Ovary (tissue), 9 donors: Measurements from ENCODE around the gene BHLHA15. TPM values are rescaled to one million over a fixed set of nuclear protein-coding genes. Genes with fewer than 3 reads are reported as not detected.

ENCODE experiments used
- DNase-seq, 5 donors: peaks; one replicate each; pipeline ENCODE4 v3.0.0-alpha.2; 2019 to 2020
- H3K27ac ChIP-seq, 2 donors: fragments of 200-600 bp; one replicate each; pipeline versions ENCODE4 v1.5.1 to v1.8.0; 2019 to 2022
- H3K27me3 ChIP-seq: fragments of 200-600 bp; one replicate; pipeline ENCODE4 v1.8.0; 2022
- H3K36me3 ChIP-seq: fragments of 200-600 bp; sonication (generic); one replicate; pipeline ENCODE4 v1.5.1; 2019
- H3K4me1 ChIP-seq: one replicate; pipeline ENCODE4 v1.8.1; 2013; ENCODE audit warnings: mild to moderate bottlenecking, moderate library complexity; ENCODE audit not compliant: insufficient read depth
- H3K4me3 ChIP-seq: fragments of 200-600 bp; sonication (generic); one replicate; pipeline ENCODE4 v1.5.1; 2017
- H3K9me3 ChIP-seq, 2 donors: fragments of 200-600 bp in 1 of 2; sonication (generic) in 1 of 2; one replicate each; pipeline versions ENCODE4 v1.5.1 to v1.8.1; 2013 to 2019; ENCODE audit warnings: mild to moderate bottlenecking in 1 of 2, moderate library complexity in 1 of 2
- EP300 ChIP-seq: sonication (generic); formaldehyde crosslinking; IDR thresholded peaks from one replicate; pipeline ENCODE4 v1.6.1; 2017; ENCODE audit warnings: antibody characterized with exemption
- POLR2A ChIP-seq: fragments of 450-650 bp; IDR thresholded peaks from one replicate; pipeline ENCODE4 v1.6.1; 2017; ENCODE audit warnings: antibody characterized with exemption, mild to moderate bottlenecking, moderate library complexity
- WGBS, 3 donors: extraction: QIAGEN DNeasy Blood & Tissue Kit in 1 of 3; methylation state at CpG; one replicate each; pipeline versions ENCODE4 v1.1.5 to v1.1.7; 2013 to 2017; 5-methylcytosine and 5-hydroxymethylcytosine counted together
- intact Hi-C, 4 donors: fragments of 100-400 bp; cut with DNase I; formaldehyde crosslinking; loops; one replicate each; pipeline versions ENCODE4 v1.11.0 to v1.15.1; 2022 to 2023
- polyA plus RNA-seq, 2 donors: library from polyadenylated mRNA; stranded (reverse); fragments of 200-250 nt in 1 of 2; fragments of 350-450 nt in 1 of 2; fragmentation: Illumina TruSeq in 1 of 2; extraction: RNeasy Lipid Tissue Mini Kit (QIAGEN cat#74804) in 1 of 2; gene quantifications; one replicate each; pipeline ENCODE4 v1.2.3, GENCODE V29; 2013 to 2014
- total RNA-seq, 7 donors: library from RNA; depleted of rRNA in 2 of 7; stranded (reverse); fragments of >200 nt in 2 of 7; fragmentation: NEBNext Ultra II Directional in 3 of 7; extraction: Animal tissue kit (Norgen Biotek cat#: 25700) in 3 of 7; gene quantifications; one replicate each; pipeline versions ENCODE4 v1.1.0 to v1.2.4, GENCODE V29; 2016 to 2023
- TF ChIP-seq, protein P1 (sequence below), 3 donors: fragments of 450-650 bp in 2 of 3; fragments of 200-600 bp in 1 of 3; IDR thresholded peaks; one replicate each; pipeline versions ENCODE4 v1.5.1 to v1.8.0; 2016 to 2022; ENCODE audit warnings: antibody characterized with exemption in 3 of 3, mild to moderate bottlenecking in 1 of 3
- donor health status: DM: no; HTN: no; CAD: no; lungs with moderate emphysema.
- donor health status: DM: no; HTN: no; CAD: no.
- donor health status: Bipolar disorder and iron deficiency.
- donor health status: DM: yes; HTN: yes; CAD: no.
- donor health status: DM: no; HTN: no; CAD: no.
- donor health status: DM: yes; HTN: yes; CAD: no.

The BHLHA15 gene
- total and polyA plus RNA-seq, 9 donors, result 0.34 to 0.54 TPM; not detected in 7

DNA sequence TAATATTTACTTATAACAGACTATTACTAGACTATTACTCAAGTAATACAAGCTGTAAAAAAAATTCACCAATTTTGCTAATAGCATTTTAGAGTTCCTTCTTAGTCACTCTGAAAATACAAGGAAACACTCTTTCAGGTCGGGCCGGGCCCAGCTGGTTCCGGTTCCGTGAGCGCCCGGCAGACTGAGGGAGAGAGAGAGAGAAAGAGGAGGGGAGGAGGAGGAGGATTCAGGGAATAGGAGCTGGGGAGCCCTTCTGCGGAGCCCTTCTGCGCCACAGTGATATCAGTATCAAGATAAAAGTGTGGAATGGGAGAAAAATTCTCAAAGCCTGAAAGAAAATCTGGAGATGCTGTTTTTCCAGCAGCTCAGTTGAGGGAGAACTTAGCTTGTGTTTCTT is 30.5 kb upstream of the BHLHA15 start:
- H3K4me3 ChIP-seq, result no peak overlapping the region
- H3K4me1 ChIP-seq, result no peaks in the 10 kb centered on the region
- DNase-seq, result no peak
- no peaks in the 10 kb centered on the region for H3K27me3 ChIP-seq
- no peak overlapping the region for H3K27ac ChIP-seq
- TF ChIP-seq POLR2A, result no peak
- TF ChIP-seq, protein P1, sequence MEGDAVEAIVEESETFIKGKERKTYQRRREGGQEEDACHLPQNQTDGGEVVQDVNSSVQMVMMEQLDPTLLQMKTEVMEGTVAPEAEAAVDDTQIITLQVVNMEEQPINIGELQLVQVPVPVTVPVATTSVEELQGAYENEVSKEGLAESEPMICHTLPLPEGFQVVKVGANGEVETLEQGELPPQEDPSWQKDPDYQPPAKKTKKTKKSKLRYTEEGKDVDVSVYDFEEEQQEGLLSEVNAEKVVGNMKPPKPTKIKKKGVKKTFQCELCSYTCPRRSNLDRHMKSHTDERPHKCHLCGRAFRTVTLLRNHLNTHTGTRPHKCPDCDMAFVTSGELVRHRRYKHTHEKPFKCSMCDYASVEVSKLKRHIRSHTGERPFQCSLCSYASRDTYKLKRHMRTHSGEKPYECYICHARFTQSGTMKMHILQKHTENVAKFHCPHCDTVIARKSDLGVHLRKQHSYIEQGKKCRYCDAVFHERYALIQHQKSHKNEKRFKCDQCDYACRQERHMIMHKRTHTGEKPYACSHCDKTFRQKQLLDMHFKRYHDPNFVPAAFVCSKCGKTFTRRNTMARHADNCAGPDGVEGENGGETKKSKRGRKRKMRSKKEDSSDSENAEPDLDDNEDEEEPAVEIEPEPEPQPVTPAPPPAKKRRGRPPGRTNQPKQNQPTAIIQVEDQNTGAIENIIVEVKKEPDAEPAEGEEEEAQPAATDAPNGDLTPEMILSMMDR (IDR thresholded peaks at IDR 0.05), result no peak
- no peak for TF ChIP-seq EP300
- intact Hi-C loops, result no loop called here
- H3K36me3 ChIP-seq, result no peaks in the 10 kb centered on the region
- WGBS, 3 donors, result 83 to 90% (median 85%) methylated on average over 8 of the region's 8 CpGs
- H3K9me3 ChIP-seq, result no peaks in the 10 kb centered on the region

GRCh38 chr7:98185101-98185500 is 26.1 kb upstream of the BHLHA15 start:
- intact Hi-C loops, result no loop called here

GRCh38 chr7:98186452-98187137 is 24.6 kb upstream of the BHLHA15 start:
- DNase-seq, result no peak
- TF ChIP-seq POLR2A, result no peak
- TF ChIP-seq, protein P1 (IDR thresholded peaks at IDR 0.05), result no peak
- Histone ChIP-seq H3K27me3 (no peaks in the 10 kb centered on the region), H3K4me3 (no peak overlapping the region), H3K36me3 (no peaks in the 10 kb centered on the region), H3K27ac (no peak overlapping the region), H3K9me3 (no peaks in the 10 kb centered on the region), H3K4me1 (no peaks in the 10 kb centered on the region)
- 71 to 83% (median 75%) methylated on average over 9 of the region's 9 CpGs for WGBS, 3 donors
- intact Hi-C loops, result no loop called here

More at GRCh38 chr7:98185101-98185500, 26.1 kb upstream of the BHLHA15 start:
- no peaks in the 10 kb centered on the region for H3K27me3 ChIP-seq
- 91 to 93% (median 93%) methylated on average over 7 of the region's 7 CpGs for WGBS, 3 donors
- no peak for DNase-seq
- no peaks in the 10 kb centered on the region for H3K9me3 ChIP-seq
- TF ChIP-seq POLR2A (no peak), EP300 (no peak)
- TF ChIP-seq, protein P1 (IDR thresholded peaks at IDR 0.05), result no peak
- H3K27ac ChIP-seq, result no peak overlapping the region
- no peaks in the 10 kb centered on the region for H3K4me1 ChIP-seq
- H3K4me3 ChIP-seq, result no peak overlapping the region
- H3K36me3 ChIP-seq, result no peaks in the 10 kb centered on the region

DNA sequence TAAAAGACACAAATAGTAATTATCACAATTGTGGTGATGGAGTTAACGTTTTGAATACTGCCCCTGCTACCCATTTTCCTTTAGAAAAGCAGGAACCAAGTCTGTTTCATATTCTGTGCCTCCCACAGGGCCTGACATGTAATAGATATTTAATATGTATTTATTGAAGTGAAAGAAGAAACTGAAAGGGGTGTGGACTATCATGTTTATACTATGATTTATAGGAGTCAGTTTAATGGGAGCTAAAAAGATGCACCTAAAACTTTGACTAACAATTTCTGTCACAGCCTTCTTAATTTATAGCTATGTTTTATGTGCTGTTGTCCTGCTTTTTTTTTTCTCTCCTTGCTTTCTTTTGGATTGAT is 24.1 kb upstream of the BHLHA15 start:
- Histone ChIP-seq H3K27ac (no peak overlapping the region), H3K9me3 (no peaks in the 10 kb centered on the region), H3K36me3 (no peaks in the 10 kb centered on the region), H3K4me1 (no peaks in the 10 kb centered on the region), H3K27me3 (no peaks in the 10 kb centered on the region), H3K4me3 (no peak overlapping the region)
- WGBS, 3 donors, result 51 to 85% (median 77%) methylated on average over 1 of the region's 1 CpG
- intact Hi-C loops, result no loop called here
- TF ChIP-seq EP300 (no peak), POLR2A (no peak)
- TF ChIP-seq, protein P1 (IDR thresholded peaks at IDR 0.05), result no peak
- DNase-seq, result no peak
